T-helper 9 cell (primary cell): ENCODE results near the gene DEPDC1.

Experiments
- DNase-seq: peaks from one replicate; pipeline ENCODE4 v3.0.0-alpha.2; 2020

Gene DEPDC1

DNA sequence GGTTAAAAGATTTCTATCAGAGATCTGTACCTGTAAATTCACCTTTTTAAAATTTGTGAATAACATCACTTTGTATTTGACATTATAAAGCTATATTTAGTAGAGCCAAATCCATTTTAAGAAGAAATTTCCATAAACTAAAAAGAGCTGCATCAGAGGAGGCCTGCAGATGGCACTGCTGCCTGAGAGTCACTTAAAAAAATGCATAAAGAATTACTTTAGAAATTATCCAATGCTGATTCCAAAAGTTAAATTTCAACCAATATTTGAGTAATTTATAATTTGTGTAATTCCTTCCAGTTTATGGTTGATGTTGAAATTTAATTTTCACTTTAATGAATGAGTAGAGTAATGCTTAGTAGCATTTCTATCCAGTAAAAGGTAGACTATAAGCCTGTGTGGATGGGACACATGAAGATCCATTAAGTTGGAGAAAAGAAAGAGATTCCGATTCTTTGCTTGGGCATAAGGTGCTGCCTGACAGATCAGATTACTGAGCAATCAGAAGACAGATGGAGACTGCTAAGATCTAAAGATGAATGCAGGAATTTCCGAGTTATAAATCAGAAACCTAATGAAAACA lies 26.4 kb downstream of the DEPDC1 start:
- no peak for DNase-seq

- DNase-seq, result no peak
These were observed 32.0 kb downstream of the DEPDC1 start for GRCh38 chr1:68464891-68465290.

DNA sequence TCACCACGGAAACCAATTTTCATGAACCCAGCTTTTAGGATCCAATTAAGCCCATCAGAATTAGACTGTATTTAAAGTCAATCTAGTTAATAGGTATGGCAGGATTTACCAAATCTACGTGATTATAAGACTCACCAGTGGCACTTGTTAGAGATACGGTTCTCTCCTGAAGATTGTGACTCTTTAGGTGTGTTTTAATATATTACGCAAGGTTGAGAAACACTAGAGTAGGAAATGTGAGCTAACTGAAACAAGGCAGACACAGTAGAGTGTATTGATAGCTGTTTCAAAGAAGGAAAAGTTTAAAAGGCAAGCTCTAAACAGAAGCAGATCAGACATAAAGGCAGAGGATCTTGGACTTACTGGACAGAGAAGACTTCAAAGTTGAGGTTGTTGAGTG lies 35.9 kb downstream of the DEPDC1 start:
- no peak for DNase-seq

GRCh38 chr1:68459796-68460195 lies 37.1 kb downstream of the DEPDC1 start:
- DNase-seq, result no peak

DNA sequence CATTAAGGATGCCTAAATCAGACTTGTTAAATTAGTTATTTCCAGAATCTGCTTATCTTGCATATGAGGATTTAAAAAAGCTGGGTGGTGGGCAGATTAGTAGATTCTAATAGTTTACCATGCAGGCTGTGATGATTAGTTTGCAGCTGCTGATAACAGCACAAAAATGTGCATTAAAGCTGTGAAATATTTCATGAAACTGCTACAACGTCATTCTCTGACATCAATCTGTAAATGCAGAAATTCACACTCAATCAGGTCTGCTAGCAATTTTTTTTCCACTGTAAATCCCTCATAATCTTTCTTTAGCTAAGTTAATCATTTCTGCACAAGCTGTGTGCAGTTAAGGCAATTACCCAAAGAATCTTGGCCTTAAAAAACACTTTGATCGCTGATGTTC lies 37.8 kb downstream of the DEPDC1 start:
- DNase-seq, result no peak

DNA sequence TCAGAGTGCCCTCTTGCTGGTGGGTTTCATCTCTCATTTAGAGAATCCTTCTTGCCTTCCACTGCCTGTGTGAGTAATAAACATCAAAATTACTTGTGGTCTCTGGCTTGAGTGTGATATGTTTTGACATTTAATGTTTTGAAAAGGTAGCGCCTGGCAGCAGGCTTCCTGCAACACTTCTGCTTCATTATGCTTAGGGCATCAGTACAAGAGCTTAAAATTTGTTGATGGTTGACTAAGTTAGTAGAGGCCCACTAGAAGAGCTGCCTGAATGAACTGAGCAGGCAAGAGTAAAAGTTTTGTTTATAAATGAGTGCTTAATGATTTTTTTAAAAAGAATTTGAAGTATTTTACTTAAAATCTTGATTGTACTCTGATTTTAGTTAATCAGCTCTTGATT lies 40.7 kb downstream of the DEPDC1 start:
- DNase-seq, result no peak

GRCh38 chr1:68454534-68454933 lies 42.3 kb downstream of the DEPDC1 start:
- DNase-seq, result no peak

- DNase-seq, result no peak
These were observed 43.7 kb downstream of the DEPDC1 start for GRCh38 chr1:68453060-68453670.

GRCh38 chr1:68449901-68450300 lies 47.0 kb downstream of the DEPDC1 start, which contains the start of gene RPE65:
Gene RPE65, minus strand, starts transcription at chr1:68449954. Its CDS starts 49 bp downstream, at chr1:68449905.
- DNase-seq, result no peak

DNA sequence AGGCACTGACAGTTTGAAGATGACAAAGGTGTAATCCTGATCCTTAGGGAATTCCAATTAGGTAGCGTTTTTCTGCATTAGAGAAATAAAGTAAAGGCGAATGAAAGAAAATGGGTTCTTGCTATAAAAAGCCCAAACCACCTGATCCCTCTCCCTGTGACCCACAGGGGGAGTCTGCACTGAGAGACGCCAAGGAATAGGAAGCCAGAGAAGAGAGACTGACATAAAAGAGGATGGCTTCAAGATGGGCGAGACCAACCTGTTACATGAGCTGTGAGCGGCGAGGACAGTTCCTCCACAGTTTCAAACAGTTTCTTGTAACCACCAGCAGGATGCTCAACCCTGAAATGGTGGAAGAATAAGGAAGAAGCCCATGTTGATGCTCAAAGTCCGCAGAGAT lies 48.5 kb downstream of the DEPDC1 start:
- no peak for DNase-seq

GRCh38 chr1:68445709-68446108 lies 51.2 kb downstream of the DEPDC1 start:
- no peak for DNase-seq

DNA sequence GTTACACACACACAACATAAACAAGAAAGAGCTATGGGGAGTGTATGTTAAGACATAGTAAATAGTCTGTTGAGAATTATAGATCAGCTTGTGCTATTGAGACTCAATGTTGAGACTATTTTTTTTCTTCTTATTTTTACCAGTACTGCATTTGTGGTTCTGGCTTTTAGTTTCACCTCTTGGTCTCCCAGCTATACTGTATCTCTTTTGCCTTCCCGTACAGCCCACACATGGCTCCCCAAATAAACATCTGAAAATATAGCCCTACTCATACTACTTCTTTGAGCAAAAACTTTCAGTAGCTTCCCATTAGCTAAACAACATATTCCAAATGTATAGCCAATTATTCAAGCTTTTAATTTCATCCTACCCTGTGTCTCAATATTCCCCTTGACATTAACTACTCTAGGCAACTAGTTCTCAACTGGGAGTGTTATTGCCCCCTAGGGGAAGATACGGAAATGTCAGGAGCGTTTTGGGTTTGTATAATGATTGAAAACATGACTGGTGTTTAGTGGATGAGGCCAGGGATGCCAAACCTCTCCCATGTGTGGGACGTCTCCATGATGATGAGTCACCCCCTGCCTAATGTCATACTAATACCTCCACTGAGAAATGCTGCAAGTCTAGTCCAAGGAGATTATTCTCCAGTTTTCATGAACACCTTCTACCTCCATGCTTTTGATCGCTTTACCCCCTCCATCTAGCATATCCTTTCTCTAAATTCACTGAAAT lies 53.9 kb downstream of the DEPDC1 start:
- no peak for DNase-seq

DNA sequence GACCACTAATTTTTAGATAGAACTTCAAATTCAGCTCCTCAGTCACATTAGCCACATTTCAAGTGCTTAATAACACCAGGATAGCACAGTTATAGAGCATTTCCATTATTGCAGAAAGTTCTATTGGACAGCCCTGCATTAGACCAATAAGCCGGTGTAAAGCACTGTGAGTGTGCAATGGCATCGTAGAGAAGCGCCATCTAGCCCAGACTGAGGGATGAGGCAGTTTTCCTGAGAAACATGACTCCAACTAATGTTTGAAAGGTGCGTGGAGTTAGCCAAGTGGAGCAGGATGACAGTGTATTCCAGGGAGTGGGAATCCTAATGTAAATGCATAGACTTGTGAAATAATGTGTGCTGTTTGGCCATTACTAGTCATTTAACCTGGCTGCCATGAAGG lies 54.9 kb downstream of the DEPDC1 start:
- DNase-seq, result no peak

GRCh38 chr1:68438310-68438709 lies 58.6 kb downstream of the DEPDC1 start:
- DNase-seq, result no peak

DNA sequence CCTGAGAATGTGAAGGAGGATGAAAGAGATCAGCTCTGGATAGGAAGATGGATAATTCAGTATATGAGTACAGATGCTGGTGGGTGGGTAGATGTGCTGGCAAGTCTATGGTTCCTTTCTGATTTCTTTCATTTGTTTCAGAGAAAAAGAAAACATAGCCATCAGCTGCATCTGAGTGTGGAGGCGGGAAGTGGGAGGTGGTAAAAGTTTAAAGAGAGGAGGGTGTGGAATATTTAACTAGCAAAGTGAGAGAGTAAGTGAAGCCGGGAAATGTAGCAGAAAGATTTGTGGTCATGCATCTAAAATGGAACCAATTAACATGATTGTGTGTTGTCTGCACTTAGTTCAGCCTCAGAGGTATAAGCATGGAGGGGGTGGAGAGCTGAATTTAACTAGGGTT lies 63.5 kb downstream of the DEPDC1 start:
- DNase-seq, result no peak

GRCh38 chr1:68431076-68431475 lies 65.8 kb downstream of the DEPDC1 start:
- DNase-seq, result no peak

GRCh38 chr1:68429233-68429808 lies 67.6 kb downstream of the DEPDC1 start:
- DNase-seq, result no peak

DNA sequence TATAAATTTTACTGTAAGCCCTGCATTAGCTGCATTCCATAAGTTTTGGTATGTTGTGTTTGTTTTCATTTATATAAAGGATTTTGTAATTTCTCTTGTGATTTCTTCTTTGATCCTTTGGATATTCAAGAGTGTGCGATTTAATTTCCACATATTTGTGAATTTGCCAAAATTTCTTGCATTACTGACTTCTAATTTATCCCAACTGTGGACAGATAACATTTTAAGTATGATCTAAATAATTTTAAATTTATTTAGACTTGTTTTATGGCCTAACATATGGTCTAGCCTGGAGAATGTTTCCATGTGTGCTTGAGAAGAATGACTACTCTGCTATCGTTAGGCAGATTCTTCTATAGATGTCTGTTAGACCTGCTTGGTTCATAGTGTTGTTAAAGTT lies 70.3 kb downstream of the DEPDC1 start:
- no peak for DNase-seq
